Muscle of leg (tissue), 11 donors: ENCODE data around the gene GLIPR1. TPM values are rescaled to one million over a fixed set of nuclear protein-coding genes. Genes with fewer than 3 reads are reported as not detected.
A peak's percentile ranks its signal among the peaks of the same experiment; 100 is the strongest.

ENCODE experiments used
- DNase-seq: peaks from one replicate; pipeline ENCODE4 v3.0.0; 2013
- H3K27ac ChIP-seq: one replicate; pipeline ENCODE4 v1.5.1; 2013; ENCODE audit warnings: mild to moderate bottlenecking, low read length, control low read depth
- H3K27me3 ChIP-seq: one replicate; pipeline ENCODE4 v1.6.1; 2013; ENCODE audit warnings: low read length; ENCODE audit not compliant: control insufficient read depth, insufficient read depth
- H3K36me3 ChIP-seq: one replicate; pipeline ENCODE4 v1.6.1; 2013; ENCODE audit warnings: low read length; ENCODE audit not compliant: control insufficient read depth, insufficient read depth
- H3K4me1 ChIP-seq: one replicate; pipeline ENCODE4 v1.6.1; 2013; ENCODE audit warnings: low read length; ENCODE audit not compliant: control insufficient read depth, insufficient read depth
- H3K4me3 ChIP-seq: one replicate; pipeline ENCODE4 v1.5.1; 2013; ENCODE audit warnings: low read length, control low read depth
- H3K9me3 ChIP-seq: replicated peaks from 2 replicates; pipeline ENCODE4 v1.6.1; 2013; ENCODE audit warnings: low read depth, low read length; ENCODE audit not compliant: control insufficient read depth
- WGBS: methylation state at CpG from one replicate; pipeline ENCODE4 v1.1.5; 2013; ENCODE audit warnings: missing lambda C conversion rate; ENCODE audit not compliant: insufficient coverage; 5-methylcytosine and 5-hydroxymethylcytosine counted together
- polyA plus RNA-seq, 8 donors: library from polyadenylated mRNA; unstranded; fragments of 120-200 nt; gene quantifications; one replicate each; pipeline versions ENCODE4 v1.2.1 to v1.2.3, GENCODE V29; 2013; ENCODE audit warnings: inconsistent platforms in 1 of 8, low replicate concordance in 1 of 8; ENCODE audit not compliant: insufficient read length in 8 of 8, insufficient read depth in 1 of 8
- total RNA-seq: library from RNA; stranded (reverse); fragments of 120-200 nt; gene quantifications from one replicate; pipeline ENCODE4 v1.2.4, GENCODE V29; 2013

The GLIPR1 gene
- total and polyA plus RNA-seq, 9 donors, result 8.0 to 21.2 (median 10.0) TPM

- no peaks in the 10 kb centered on the region for H3K4me1 ChIP-seq
- no peaks in the 10 kb centered on the region for H3K9me3 ChIP-seq
- no peak for DNase-seq
- WGBS, result no CpG with 5 or more reads among the region's 2 CpGs
- no peaks in the 10 kb centered on the region for H3K27me3 ChIP-seq
- H3K4me3 ChIP-seq, result no peak overlapping the region
- H3K27ac ChIP-seq, result no peak overlapping the region
- no peaks in the 10 kb centered on the region for H3K36me3 ChIP-seq
These were observed 52.7 kb downstream of the GLIPR1 start for GRCh38 chr12:75533239-75533638.

GRCh38 chr12:75539889-75540288 lies 59.3 kb downstream of the GLIPR1 start:
- WGBS, result no CpG with 5 or more reads among the region's 2 CpGs
- H3K27me3 ChIP-seq, result no peaks in the 10 kb centered on the region
- H3K4me1 ChIP-seq, result no peaks in the 10 kb centered on the region
- H3K36me3 ChIP-seq, result no peaks in the 10 kb centered on the region
- H3K9me3 ChIP-seq, result no peaks in the 10 kb centered on the region
- DNase-seq, result no peak
- H3K4me3 ChIP-seq, result no peak overlapping the region
- H3K27ac ChIP-seq, result no peak overlapping the region

- Histone ChIP-seq H3K27ac (no peak overlapping the region), H3K9me3 (no peaks in the 10 kb centered on the region), H3K36me3 (no peaks in the 10 kb centered on the region), H3K4me3 (no peak overlapping the region), H3K27me3 (no peaks in the 10 kb centered on the region), H3K4me1 (no peaks in the 10 kb centered on the region)
- WGBS, result no CpG with 5 or more reads among the region's 1 CpG
- no peak for DNase-seq
These were observed 62.4 kb downstream of the GLIPR1 start for GRCh38 chr12:75542942-75543341.

GRCh38 chr12:75543529-75543928 lies 63.0 kb downstream of the GLIPR1 start:
- WGBS, result no CpG with 5 or more reads among the region's 1 CpG

GRCh38 chr12:75545636-75546035 lies 65.1 kb downstream of the GLIPR1 start:
- Histone ChIP-seq H3K27ac (peak overlapping the region; percentile 35), H3K36me3 (no peaks in the 10 kb centered on the region), H3K4me1 (peaks cover 5% of the 10 kb centered on the region), H3K4me3 (no peak overlapping the region), H3K9me3 (no peaks in the 10 kb centered on the region), H3K27me3 (no peaks in the 10 kb centered on the region)
- DNase-seq, result peak; percentile 50
- no CpG with 5 or more reads among the region's 1 CpG for WGBS

More at GRCh38 chr12:75543529-75543928, 63.0 kb downstream of the GLIPR1 start:
- Histone ChIP-seq H3K4me3 (no peak overlapping the region), H3K4me1 (no peaks in the 10 kb centered on the region), H3K27ac (no peak overlapping the region), H3K36me3 (no peaks in the 10 kb centered on the region), H3K9me3 (no peaks in the 10 kb centered on the region), H3K27me3 (no peaks in the 10 kb centered on the region)
- DNase-seq, result no peak

GRCh38 chr12:75548879-75549278 lies 68.3 kb downstream of the GLIPR1 start:
- Histone ChIP-seq H3K27ac (no peak overlapping the region), H3K36me3 (no peaks in the 10 kb centered on the region), H3K9me3 (no peaks in the 10 kb centered on the region), H3K4me1 (peaks cover 18% of the 10 kb centered on the region), H3K4me3 (no peak overlapping the region), H3K27me3 (no peaks in the 10 kb centered on the region)
- no peak for DNase-seq
- no CpG with 5 or more reads among the region's 1 CpG for WGBS

- no peak for DNase-seq
- Histone ChIP-seq H3K4me3 (no peak overlapping the region), H3K27ac (no peak overlapping the region), H3K4me1 (peaks cover 22% of the 10 kb centered on the region), H3K36me3 (no peaks in the 10 kb centered on the region), H3K9me3 (no peaks in the 10 kb centered on the region), H3K27me3 (no peaks in the 10 kb centered on the region)
- no CpG with 5 or more reads among the region's 2 CpGs for WGBS
These were observed 69.4 kb downstream of the GLIPR1 start for GRCh38 chr12:75549989-75550388.

DNA sequence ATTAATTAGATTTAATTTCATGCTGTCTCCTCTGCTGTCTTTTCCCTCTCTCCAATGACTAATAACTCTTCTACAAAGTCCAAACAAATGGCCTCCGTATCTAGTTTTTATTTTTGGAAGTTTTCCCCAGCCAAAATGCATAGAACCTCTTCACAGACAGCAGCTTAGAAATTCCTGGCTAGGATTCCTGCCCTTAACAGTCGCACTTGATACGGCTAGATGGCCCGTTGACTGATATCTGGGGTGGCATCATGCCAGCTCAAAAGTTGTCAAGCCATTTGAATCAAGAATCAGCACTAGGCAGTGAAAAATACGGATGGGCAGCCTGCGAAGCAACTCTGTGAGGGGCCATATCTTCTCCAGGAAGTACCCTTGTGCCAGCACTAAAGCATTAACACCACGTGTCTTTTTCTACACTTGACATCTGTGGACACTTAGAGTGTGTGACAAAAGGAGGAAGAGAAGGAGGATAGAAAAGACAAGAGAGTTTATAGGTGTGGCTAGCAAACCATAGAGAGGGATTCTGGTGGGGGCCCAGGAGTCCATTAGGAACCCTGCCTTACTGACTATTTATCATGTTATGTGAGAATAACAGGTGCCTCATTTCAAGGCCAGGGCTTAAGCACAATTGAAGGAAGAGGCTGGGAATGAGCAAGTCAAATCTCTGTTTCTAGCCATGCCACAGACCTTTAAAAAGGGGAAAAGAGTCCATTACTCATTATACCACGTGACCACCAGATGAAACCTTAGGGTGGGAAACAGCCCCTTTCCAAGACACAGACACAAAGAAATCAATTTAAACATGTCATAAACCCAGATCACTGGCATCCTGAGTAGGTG lies 70.1 kb downstream of the GLIPR1 start:
- H3K27ac ChIP-seq, result peak overlapping the region; percentile 60

DNA sequence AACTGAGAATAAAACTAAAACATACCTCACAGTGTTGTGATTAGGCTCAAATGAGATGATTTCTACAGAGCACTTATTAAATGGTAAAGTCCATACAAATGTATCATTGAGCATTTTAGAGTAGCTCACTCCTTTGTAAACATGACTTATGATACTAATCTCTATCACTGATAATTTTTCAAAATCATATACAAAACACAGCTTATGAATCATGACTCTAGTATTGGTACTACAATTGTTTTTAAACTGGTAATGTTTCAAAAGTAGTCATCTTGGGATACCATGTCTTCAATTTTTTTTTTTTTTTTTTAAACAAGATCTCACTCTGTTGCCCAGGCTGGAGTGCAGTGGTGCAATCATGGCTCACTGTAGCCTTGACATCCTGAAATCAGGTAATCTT lies 70.9 kb downstream of the GLIPR1 start:
- Histone ChIP-seq H3K4me3 (no peak overlapping the region), H3K27ac (no peak overlapping the region), H3K4me1 (peaks cover 22% of the 10 kb centered on the region), H3K9me3 (no peaks in the 10 kb centered on the region), H3K27me3 (no peaks in the 10 kb centered on the region), H3K36me3 (no peaks in the 10 kb centered on the region)
- DNase-seq, result no peak

More for the DNA sequence above, 70.1 kb downstream of the GLIPR1 start:
- 37% methylated on average over 6 of the region's 8 CpGs for WGBS
- no peak overlapping the region for H3K4me3 ChIP-seq
- H3K27me3 ChIP-seq, result no peaks in the 10 kb centered on the region
- DNase-seq, result peak; percentile 72
- H3K36me3 ChIP-seq, result no peaks in the 10 kb centered on the region
- no peaks in the 10 kb centered on the region for H3K9me3 ChIP-seq
- H3K4me1 ChIP-seq, result peaks cover 22% of the 10 kb centered on the region

GRCh38 chr12:75553398-75553797 lies 72.8 kb downstream of the GLIPR1 start:
- Histone ChIP-seq H3K9me3 (no peaks in the 10 kb centered on the region), H3K36me3 (no peaks in the 10 kb centered on the region), H3K27me3 (no peaks in the 10 kb centered on the region), H3K4me3 (no peak overlapping the region), H3K4me1 (peaks cover 22% of the 10 kb centered on the region), H3K27ac (peak overlapping the region; percentile 17)
- DNase-seq, result no peak
- 71% methylated on average over 1 of the region's 1 CpG for WGBS
